ENCODE data around the gene BLTP2. TPM values are rescaled to one million over a fixed set of nuclear protein-coding genes. Genes with fewer than 3 reads are reported as not detected.

The BLTP2 gene
- total and polyA plus RNA-seq, 2 of the 13 experiments (the other 11 are each of a cell fraction or from before 2014, with no cell fraction given): 66.7 to 80.9 TPM

DNA sequence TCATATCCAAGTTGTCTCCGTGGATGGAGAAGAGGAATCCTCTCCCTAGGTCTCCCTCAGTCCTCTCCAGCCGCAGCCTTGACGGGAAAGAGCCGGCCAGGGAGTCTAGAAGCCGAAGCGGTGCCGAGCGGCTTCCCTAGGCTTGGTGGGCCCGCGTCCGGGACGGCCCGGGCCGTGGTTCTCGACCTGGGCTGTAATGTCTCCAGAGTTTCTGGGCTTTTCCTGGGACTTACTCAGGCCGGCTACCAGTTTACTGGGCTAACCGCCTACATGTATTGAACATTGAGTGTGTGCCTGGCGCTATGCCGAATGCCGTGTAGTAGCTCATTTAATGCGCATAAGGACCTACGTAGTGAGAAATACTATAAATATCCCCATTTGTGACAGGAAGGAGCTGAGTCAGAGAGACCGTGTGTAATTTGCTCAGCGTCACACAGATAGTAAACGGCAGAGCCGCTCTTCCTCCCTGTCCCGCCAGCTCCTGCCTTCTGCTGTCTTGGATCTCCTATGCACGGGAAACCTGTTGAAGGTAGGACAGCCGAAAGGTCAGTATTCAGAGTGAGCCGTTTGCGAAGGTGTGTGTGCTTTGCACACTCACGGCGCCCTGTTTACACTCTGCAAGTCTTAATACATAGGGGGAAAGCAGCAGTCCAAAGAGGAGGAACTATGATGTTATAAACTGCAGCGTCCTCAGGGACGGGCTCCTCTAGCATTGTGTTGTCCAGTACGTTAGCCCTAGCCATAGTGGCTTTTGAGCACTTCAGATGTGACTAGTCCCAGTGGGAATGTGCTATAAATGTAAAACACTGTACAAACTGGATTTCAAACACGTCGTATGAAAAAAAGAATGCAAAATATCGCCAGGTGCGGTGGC, 45.4 kb downstream of the BLTP2 start:
- POLR2A ChIA-PET: interaction anchor here (1.0 to 1.4 kb wide), 7 partner anchors 11 to 242 kb away, joined by 3 to 7 read pairs (median 5); partner anchors contain the start of genes ALDOC, BLTP2, POLDIP2 and SDF2
- peak overlapping the region; percentile 98 for H3K4me2 ChIP-seq (ENCODE audit: low read depth, low read length)
- WGBS (ENCODE audit: low lambda C conversion rate): 2% methylated on average over 23 of the region's 40 CpGs
- intact Hi-C loops (cut with micrococcal nuclease; ENCODE audit: unreplicated experiment) (loop anchor here (1.0 kb wide), 1 partner anchor 23 kb away; the partner anchor contains the start of gene ALDOC), in situ Hi-C loops (cut with HindIII; ENCODE audit: extremely low pct_ligation_motif_present, low pct_unique_long_range_greater_than_20kb) (no loop called here)
- peak overlapping the region; percentile 88 for H3K9ac ChIP-seq (ENCODE audit: insufficient read depth, low read depth, low read length)
- H3K36me3 ChIP-seq (replicated peaks in 1 of 2; ENCODE audit: control insufficient read depth in 1 of 2, insufficient read depth in 2 of 2, low read length in 2 of 2): no peaks in the 10 kb centered on the region
- peaks cover 17% of the 10 kb centered on the region for H3K4me1 ChIP-seq (ENCODE audit: insufficient read depth, low read length)
- peak overlapping the region; percentile 87 to 95 (median 95) for H3K4me3 ChIP-seq (replicated peaks in 1 of 3; ENCODE audit: insufficient read depth in 1 of 3, low read depth in 2 of 3, low read length in 3 of 3)
- H3K27me3 ChIP-seq (ENCODE audit: control insufficient read depth in 1 of 2, insufficient read depth in 2 of 2, low read length in 2 of 2): no peaks in the 10 kb centered on the region; a peak in 1 of 5 replicates
- peaks cover 14% of the 10 kb centered on the region for H3K79me2 ChIP-seq (ENCODE audit: insufficient read depth, low read length)
- H4K20me1 ChIP-seq (ENCODE audit: insufficient read depth, low read length): no peaks in the 10 kb centered on the region
- peak overlapping the region; percentile 78 for H2AFZ ChIP-seq (ENCODE audit: low read length)
- TSS peak; percentile 90 for BruUV-seq (replicated peaks)
- CTCF ChIA-PET (ENCODE audit: low intra/inter-chr PET ratio, low total read pairs): no interaction called here
- ATAC-seq: peak; percentile 74
- H3K9me3 ChIP-seq (ENCODE audit: low read length): no peaks in the 10 kb centered on the region
- FAIRE-seq: no peak
- peak; percentile 47 for DNase-seq (ENCODE audit: low spot score)
- H3K27ac ChIP-seq (ENCODE audit: extremely low read length, insufficient read depth, low read length): peak overlapping the region; percentile 80
- TF ChIP-seq RBM22 (optimal IDR thresholded peaks at IDR 0.05; ENCODE audit: low read length) (no peak), RBM39 (IDR thresholded peaks at IDR 0.05; ENCODE audit: low read depth, low read length, poor library complexity, severe bottlenecking) (peak; percentile 67), SPEN (CRISPR knock-in tag; IDR thresholded peaks at IDR 0.05; ENCODE audit: low read depth) (0 out of 2 replicates have a peak, but pooled peaks have one; percentile 4), ZNF570 (CRISPR knock-in tag; IDR thresholded peaks at IDR 0.05; ENCODE audit: borderline replicate concordance) (no peak), ZNF263 (CRISPR knock-in tag; IDR thresholded peaks at IDR 0.05) (0 out of 2 replicates have a peak, but pooled peaks have one; percentile 2), ZFY (CRISPR knock-in tag; IDR thresholded peaks at IDR 0.05) (peak; percentile 42; the same call in 1 of the 2 replicates), ZSCAN22 (CRISPR knock-in tag; IDR thresholded peaks at IDR 0.05) (no peak), ARNT (IDR thresholded peaks at IDR 0.05) (no peak), ZFP82 (CRISPR knock-in tag; IDR thresholded peaks at IDR 0.05; ENCODE audit: borderline replicate concordance) (0 out of 2 replicates have a peak, but pooled peaks have one; percentile 21), FOXA1 (IDR thresholded peaks at IDR 0.05) (no peak), FOXA1 (CRISPR knock-in tag; IDR thresholded peaks at IDR 0.05) (peak; percentile 36; the same call in 1 of the 2 replicates), ZNF629 (CRISPR knock-in tag; conservative IDR thresholded peaks at IDR 0.05) (peak; percentile 16; the same call in 1 of the 2 replicates), U2AF1 (optimal IDR thresholded peaks at IDR 0.05; ENCODE audit: low read depth, low read length) (peak; percentile 21)
- TF ChIP-seq, protein P1, sequence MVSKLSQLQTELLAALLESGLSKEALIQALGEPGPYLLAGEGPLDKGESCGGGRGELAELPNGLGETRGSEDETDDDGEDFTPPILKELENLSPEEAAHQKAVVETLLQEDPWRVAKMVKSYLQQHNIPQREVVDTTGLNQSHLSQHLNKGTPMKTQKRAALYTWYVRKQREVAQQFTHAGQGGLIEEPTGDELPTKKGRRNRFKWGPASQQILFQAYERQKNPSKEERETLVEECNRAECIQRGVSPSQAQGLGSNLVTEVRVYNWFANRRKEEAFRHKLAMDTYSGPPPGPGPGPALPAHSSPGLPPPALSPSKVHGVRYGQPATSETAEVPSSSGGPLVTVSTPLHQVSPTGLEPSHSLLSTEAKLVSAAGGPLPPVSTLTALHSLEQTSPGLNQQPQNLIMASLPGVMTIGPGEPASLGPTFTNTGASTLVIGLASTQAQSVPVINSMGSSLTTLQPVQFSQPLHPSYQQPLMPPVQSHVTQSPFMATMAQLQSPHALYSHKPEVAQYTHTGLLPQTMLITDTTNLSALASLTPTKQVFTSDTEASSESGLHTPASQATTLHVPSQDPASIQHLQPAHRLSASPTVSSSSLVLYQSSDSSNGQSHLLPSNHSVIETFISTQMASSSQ (IDR thresholded peaks at IDR 0.05; ENCODE audit: low read depth): no peak
- TF ChIP-seq, protein P1 (CRISPR knock-in tag; IDR thresholded peaks at IDR 0.05; ENCODE audit: borderline replicate concordance): no peak
- TF ChIP-seq, protein P2, sequence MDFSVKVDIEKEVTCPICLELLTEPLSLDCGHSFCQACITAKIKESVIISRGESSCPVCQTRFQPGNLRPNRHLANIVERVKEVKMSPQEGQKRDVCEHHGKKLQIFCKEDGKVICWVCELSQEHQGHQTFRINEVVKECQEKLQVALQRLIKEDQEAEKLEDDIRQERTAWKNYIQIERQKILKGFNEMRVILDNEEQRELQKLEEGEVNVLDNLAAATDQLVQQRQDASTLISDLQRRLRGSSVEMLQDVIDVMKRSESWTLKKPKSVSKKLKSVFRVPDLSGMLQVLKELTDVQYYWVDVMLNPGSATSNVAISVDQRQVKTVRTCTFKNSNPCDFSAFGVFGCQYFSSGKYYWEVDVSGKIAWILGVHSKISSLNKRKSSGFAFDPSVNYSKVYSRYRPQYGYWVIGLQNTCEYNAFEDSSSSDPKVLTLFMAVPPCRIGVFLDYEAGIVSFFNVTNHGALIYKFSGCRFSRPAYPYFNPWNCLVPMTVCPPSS (IDR thresholded peaks at IDR 0.05): no peak
